K562 (cell line): ENCODE measurements around the gene S100A6. TPM values are rescaled to one million over a fixed set of nuclear protein-coding genes. Genes with fewer than 3 reads are reported as not detected.

ENCODE experiments used
- ATAC-seq: fragments of 200-7000 bp; cut with Tn5 transposase; 3 replicates; pipeline ENCODE4 v1.9.1; 2020; ENCODE audit warnings: moderate library complexity
- BruUV-seq: library from RNA; stranded (reverse); fragments of 400-500 nt; replicated peaks from 2 replicates; lab custom pipeline; 2021; lab: Mats Ljungman, UMichigan
- CTCF ChIA-PET: fragments of 300-600 bp; formaldehyde crosslinking; extraction: SDS; loops from one replicate; lab custom pipeline; 2021; ENCODE audit warnings: low intra/inter-chr PET ratio; lab: Yijun Ruan, JAX
- POLR2A ChIA-PET: fragments of 300-600, 350-650 bp; sonication (Branson Sonifier 250); formaldehyde crosslinking; extraction: SDS; loops from one replicate; lab custom pipeline; 2021; ENCODE audit warnings: antibody characterized with exemption, inconsistent platforms; lab: Yijun Ruan, JAX
- DNase-seq, 4 experiments: peaks; one replicate each; pipeline versions ENCODE4 v3.0.0 to v3.0.0-alpha.2; 2011 to 2018; ENCODE audit warnings: low spot score in 3 of 4, mixed read lengths in 3 of 4; ENCODE audit errors: extremely low read depth in 1 of 4
- FAIRE-seq: peaks from 2 replicates; lab custom pipeline; 2011; peaks lifted over from hg19 to GRCh38; lab: Jason Lieb, UNC
- H2AFZ ChIP-seq: 2 replicates; pipeline ENCODE4 v1.6.0; 2011; ENCODE audit warnings: low read depth, low read length, control low read depth, inconsistent platforms
- H3K27ac ChIP-seq: fragments of 200-600 bp; 3 replicates; pipeline ENCODE4 v1.8.0; 2011; ENCODE audit warnings: low read depth, mild to moderate bottlenecking, control low read depth, inconsistent platforms, low read length, moderate library complexity, mixed read lengths; ENCODE audit errors: extremely low read depth
- H3K27me3 ChIP-seq, 2 experiments: fragments of 300-600 bp in 1 of 2; 2 replicates in 1 of 2; 3 replicates in 1 of 2; pipeline versions ENCODE4 v1.6.0 to v1.8.0; 2011; ENCODE audit warnings: inconsistent platforms in 2 of 2, low read length in 2 of 2, mild to moderate bottlenecking in 1 of 2, mixed read lengths in 1 of 2, moderate library complexity in 1 of 2; ENCODE audit not compliant: control insufficient read depth in 2 of 2, insufficient read depth in 2 of 2
- H3K36me3 ChIP-seq: fragments of 300-600 bp; 3 replicates; pipeline ENCODE4 v1.8.0; 2011; ENCODE audit warnings: mild to moderate bottlenecking, low read length, inconsistent platforms; ENCODE audit not compliant: control insufficient read depth, insufficient read depth
- H3K4me1 ChIP-seq, 2 experiments: fragments of 200-600 bp in 1 of 2; replicated peaks in 1 of 2; 2 replicates in 1 of 2; 3 replicates in 1 of 2; pipeline versions ENCODE4 v1.5.1 to v1.8.0; 2011; ENCODE audit warnings: inconsistent platforms in 2 of 2, low read length in 2 of 2, mild to moderate bottlenecking in 1 of 2, mixed read lengths in 1 of 2, moderate library complexity in 1 of 2; ENCODE audit not compliant: control insufficient read depth in 2 of 2, insufficient read depth in 2 of 2
- H3K4me2 ChIP-seq: 2 replicates; pipeline ENCODE4 v1.6.1; 2011; ENCODE audit warnings: low read length, control low read depth, inconsistent platforms, mixed read lengths; ENCODE audit not compliant: insufficient read depth
- H3K4me3 ChIP-seq: fragments of 200-600 bp; sonication (generic), shearing (Covaris generic); 2 replicates; pipeline ENCODE4 v1.5.1; 2016; ENCODE audit warnings: control low read depth, inconsistent platforms
- H3K79me2 ChIP-seq: fragments of 200-600 bp; 3 replicates; pipeline ENCODE4 v1.8.0; 2011; ENCODE audit warnings: low read length, inconsistent platforms; ENCODE audit not compliant: control insufficient read depth, insufficient read depth
- H3K9ac ChIP-seq, 2 experiments: 2 replicates each; pipeline versions ENCODE4 v1.6.0 to v1.6.1; 2011; ENCODE audit warnings: low read depth in 2 of 2, low read length in 2 of 2, control low read depth in 1 of 2, inconsistent platforms in 1 of 2, mild to moderate bottlenecking in 1 of 2, mixed read lengths in 1 of 2; ENCODE audit not compliant: insufficient read depth in 1 of 2
- H3K9me1 ChIP-seq: one replicate; pipeline ENCODE4 v1.6.0; 2011; ENCODE audit warnings: inconsistent platforms, mild to moderate bottlenecking, low read length, moderate library complexity; ENCODE audit not compliant: control insufficient read depth, insufficient read depth
- H3K9me3 ChIP-seq: replicated peaks from 2 replicates; pipeline ENCODE4 v1.5.1; 2011; ENCODE audit warnings: low read depth, low read length, inconsistent platforms; ENCODE audit not compliant: control insufficient read depth, insufficient read depth
- H4K20me1 ChIP-seq: replicated peaks from 2 replicates; pipeline ENCODE4 v1.6.1; 2011; ENCODE audit warnings: low read length, inconsistent platforms, mixed read lengths; ENCODE audit not compliant: control insufficient read depth, insufficient read depth
- GABPA ChIP-seq: fragments of 200-800 bp; sonication (Bioruptor generic); conservative IDR thresholded peaks from 2 replicates; pipeline ENCODE4 v1.6.1; 2016; ENCODE audit warnings: low read depth, missing genetic modification characterization, missing compliant biosample characterization
- PRDM10 ChIP-seq: fragments of 450-650 bp; IDR thresholded peaks from 2 replicates; pipeline ENCODE4 v1.6.1; 2018; ENCODE audit not compliant: partially characterized antibody
- WGBS: fragments of 100-300 bp; shearing (Covaris generic); methylation state at CpG from one replicate; pipeline ENCODE4 v1.1.6; 2016; ENCODE audit warnings: low coverage, mixed read lengths; ENCODE audit not compliant: insufficient coverage; ENCODE audit errors: missing lambda C conversion rate; 5-methylcytosine and 5-hydroxymethylcytosine counted together
- in situ Hi-C: fragments of 300-500 bp; cut with MboI; formaldehyde crosslinking; loops from 4 replicates; pipeline ENCODE4 v1.15.0; 2018; ENCODE audit warnings: inconsistent platforms, mixed read lengths
- intact Hi-C: fragments of 100-400 bp; cut with micrococcal nuclease; formaldehyde crosslinking; loops from 2 replicates; pipeline ENCODE4 v1.14.2; 2022
- polyA plus RNA-seq, 8 experiments: library from polyadenylated mRNA; depleted of rRNA in 4 of 8; stranded (reverse) in 5 of 8; unstranded in 3 of 8; fragments of >200 nt; fragmentation: Nextera tagmentation in 2 of 8; fragmentation: Illumina TruSeq in 1 of 8; extraction: Ambion mirVana in 2 of 8; extraction: Trizol in 1 of 8; gene quantifications; 2 replicates each; pipeline versions ENCODE4 v1.2.1 to v1.2.3, GENCODE V29; 2011 to 2014; ENCODE audit warnings: inconsistent platforms in 1 of 8, missing spikeins in 1 of 8
- total RNA-seq, 7 experiments: library from RNA; depleted of rRNA in 6 of 7; stranded (reverse); fragments of >200 nt in 6 of 7; fragmentation: Illumina TruSeq in 2 of 7; extraction: Trizol in 2 of 7; gene quantifications; 2 replicates each; pipeline versions ENCODE4 v1.2.1 to v1.2.3, GENCODE V29; 2011 to 2021; ENCODE audit warnings: low replicate concordance in 1 of 7

The S100A6 gene
- total and polyA plus RNA-seq, 9 of the 15 experiments (the other 6 are each of a cell fraction or from before 2014, with no cell fraction given) = 9.8 to 66.5 (median 23.2) TPM

GRCh38 chr1:153542956-153543711 is 7.3 kb upstream of the S100A6 start:
- intact Hi-C loops (no loop called here), in situ Hi-C loops (no loop called here)
- TF ChIP-seq PRDM10 (peak; percentile 89), GABPA (no peak)
- Histone ChIP-seq H3K4me2 (peak overlapping the region; percentile 71; the same call in 1 of the 2 replicates), H3K4me1 (peaks cover 76 to 80% of the 10 kb centered on the region in 2 experiments), H3K9me1 (no peaks in the 10 kb centered on the region), H4K20me1 (no peaks in the 10 kb centered on the region), H3K27me3 (no peaks in the 10 kb centered on the region), H3K36me3 (no peaks in the 10 kb centered on the region), H3K9me3 (no peaks in the 10 kb centered on the region), H2AFZ (peak overlapping the region; percentile 80), H3K27ac (no peak overlapping the region), H3K9ac (peak overlapping the region in 1 of 2 experiments; percentile 53; a peak in 1 of 4 replicates), H3K79me2 (no peaks in the 10 kb centered on the region), H3K4me3 (no peak overlapping the region)
- ChIA-PET POLR2A (interaction anchor here (0.6 to 2.2 kb wide), 2 partner anchors 84 to 1599 kb away, joined by 3 to 9 read pairs; partner anchors contain the start of gene S100A13), CTCF (no interaction called here)
- WGBS = 45% methylated on average over 13 of the region's 13 CpGs
- DNase-seq (no peak), ATAC-seq (no peak), FAIRE-seq (no peak)
- BruUV-seq = no TSS peak
